SK-N-SH (cell line): ENCODE measurements around the gene FADD. TPM values are rescaled to one million over a fixed set of nuclear protein-coding genes. Genes with fewer than 3 reads are reported as not detected.

ENCODE experiments used
- CTCF ChIA-PET: fragments of 300-600, 350-600 bp; formaldehyde crosslinking; extraction: SDS; loops from one replicate; lab custom pipeline; 2021; lab: Yijun Ruan, JAX
- POLR2A ChIA-PET: fragments of 350-600 bp; sonication (Branson Sonifier 250); formaldehyde crosslinking; extraction: SDS; loops from one replicate; lab custom pipeline; 2020; ENCODE audit warnings: antibody characterized with exemption, inconsistent platforms; lab: Yijun Ruan, JAX
- DNase-seq: peaks from one replicate; pipeline ENCODE4 v3.0.0; 2012
- H2AFZ ChIP-seq: fragments of 200-600 bp; sonication (generic); 2 replicates; pipeline ENCODE4 v1.8.1; 2016; ENCODE audit warnings: antibody characterized with exemption, mild to moderate bottlenecking, low read depth
- H3F3A ChIP-seq: fragments of 200-600 bp; sonication (generic); replicated peaks from 2 replicates; pipeline ENCODE3; 2016; ENCODE audit warnings: antibody characterized with exemption, mild to moderate bottlenecking; ENCODE audit not compliant: insufficient read depth
- H3K27ac ChIP-seq, 2 experiments: fragments of 200-500 bp in 1 of 2; fragments of 200-600 bp in 1 of 2; sonication (Bioruptor generic) in 1 of 2; sonication (generic), shearing (Covaris generic) in 1 of 2; 2 replicates each; pipeline versions ENCODE4 v1.5.1 to v1.6.1; 2014 to 2016; ENCODE audit warnings: low read depth in 2 of 2, inconsistent platforms in 1 of 2, low read length in 1 of 2, mild to moderate bottlenecking in 1 of 2, mixed read lengths in 1 of 2
- H3K27me3 ChIP-seq: fragments of 200-600 bp; sonication (generic), shearing (Covaris generic); 2 replicates; pipeline ENCODE4 v1.6.1; 2016; ENCODE audit warnings: mixed run types; ENCODE audit not compliant: insufficient read depth
- H3K36me3 ChIP-seq, 2 experiments: fragments of 200-500 bp in 1 of 2; fragments of 200-600 bp in 1 of 2; sonication (Bioruptor generic) in 1 of 2; sonication (generic) in 1 of 2; replicated peaks in 1 of 2; 2 replicates each; pipeline versions ENCODE3 to v1.5.1; 2014 to 2016; ENCODE audit warnings: low read length in 1 of 2, mild to moderate bottlenecking in 1 of 2; ENCODE audit not compliant: insufficient read depth in 2 of 2, control insufficient read depth in 1 of 2
- H3K4me1 ChIP-seq, 2 experiments: fragments of 200-500 bp in 1 of 2; fragments of 200-600 bp in 1 of 2; sonication (Bioruptor generic) in 1 of 2; sonication (generic), shearing (Covaris generic) in 1 of 2; 2 replicates each; pipeline versions ENCODE4 v1.5.1 to v1.6.1; 2014 to 2016; ENCODE audit warnings: low read depth in 1 of 2, low read length in 1 of 2, mixed run types in 1 of 2; ENCODE audit not compliant: insufficient read depth in 2 of 2, control insufficient read depth in 1 of 2
- H3K4me2 ChIP-seq: fragments of 200-600 bp; sonication (generic), shearing (Covaris generic); 2 replicates; pipeline ENCODE4 v1.6.1; 2017; ENCODE audit warnings: mixed run types
- H3K4me3 ChIP-seq, 2 experiments: fragments of 200-500 bp in 1 of 2; fragments of 200-600 bp in 1 of 2; sonication (Bioruptor generic) in 1 of 2; sonication (generic), shearing (Covaris generic) in 1 of 2; 2 replicates each; pipeline versions ENCODE4 v1.5.1 to v1.8.1; 2014 to 2016; ENCODE audit warnings: low read depth in 2 of 2, inconsistent platforms in 1 of 2, low read length in 1 of 2, mild to moderate bottlenecking in 1 of 2, mixed read lengths in 1 of 2, moderate library complexity in 1 of 2
- H3K79me2 ChIP-seq: fragments of 200-600 bp; sonication (generic); 2 replicates; pipeline ENCODE4 v1.8.1; 2017; ENCODE audit warnings: mild to moderate bottlenecking; ENCODE audit not compliant: insufficient read depth
- H3K9ac ChIP-seq: fragments of 200-600 bp; sonication (generic); 2 replicates; pipeline ENCODE4 v1.6.1; 2017; ENCODE audit warnings: mixed run types
- H3K9me2 ChIP-seq: fragments of 200-600 bp; sonication (generic); 2 replicates; pipeline ENCODE4 v1.6.1; 2017; ENCODE audit warnings: mixed run types
- H3K9me3 ChIP-seq: fragments of 200-600 bp; sonication (generic); 2 replicates; pipeline ENCODE4 v1.6.1; 2017; ENCODE audit warnings: mixed run types, mild to moderate bottlenecking, moderate library complexity
- H4K20me1 ChIP-seq: fragments of 200-600 bp; sonication (generic); 2 replicates; pipeline ENCODE4 v1.6.1; 2017; ENCODE audit warnings: mild to moderate bottlenecking, mixed run types; ENCODE audit not compliant: insufficient read depth
- CHD2 ChIP-seq: fragments of 150-350 bp; IDR thresholded peaks from 2 replicates; pipeline ENCODE4 v1.6.1; 2018; ENCODE audit warnings: low read length; ENCODE audit not compliant: partially characterized antibody
- EZH2phosphoT487 ChIP-seq: fragments of 200-600 bp; sonication (generic); IDR thresholded peaks from 2 replicates; pipeline ENCODE4 v1.6.1; 2017; ENCODE audit warnings: low read depth, mixed run types, mild to moderate bottlenecking, antibody characterized with exemption, moderate library complexity, borderline replicate concordance
- FOXJ3 ChIP-seq: sonication (generic); formaldehyde crosslinking; IDR thresholded peaks from 2 replicates; pipeline ENCODE4 v1.5.1; 2020; ENCODE audit warnings: mild to moderate bottlenecking, missing genetic modification reagents
- FOXM1 ChIP-seq: IDR thresholded peaks from 2 replicates; pipeline ENCODE4 v1.4.0; 2012; ENCODE audit warnings: low read depth, mild to moderate bottlenecking
- JUND ChIP-seq: IDR thresholded peaks from 2 replicates; pipeline ENCODE4 v1.4.0; 2012
- MAX ChIP-seq: IDR thresholded peaks from 2 replicates; pipeline ENCODE4 v1.4.0; 2012; ENCODE audit warnings: low read depth
- MXI1 ChIP-seq: IDR thresholded peaks from 2 replicates; pipeline ENCODE4 v1.6.1; 2012; ENCODE audit warnings: mild to moderate bottlenecking, low read depth, low read length, improper control_type of control experiment
- REST ChIP-seq: IDR thresholded peaks from 2 replicates; pipeline ENCODE4 v1.6.1; 2012; ENCODE audit warnings: mild to moderate bottlenecking, low read depth, low read length, moderate library complexity
- RXRA ChIP-seq: IDR thresholded peaks from 2 replicates; pipeline ENCODE4 v1.4.0; 2012; ENCODE audit warnings: low read depth, mild to moderate bottlenecking, borderline replicate concordance
- SIN3A ChIP-seq: IDR thresholded peaks from 2 replicates; pipeline ENCODE4 v1.6.1; 2012; ENCODE audit warnings: low read depth, mild to moderate bottlenecking, low read length, moderate library complexity, borderline replicate concordance
- TAF1 ChIP-seq: IDR thresholded peaks from 2 replicates; pipeline ENCODE4 v1.6.1; 2012; ENCODE audit warnings: low read depth, mild to moderate bottlenecking, low read length, moderate library complexity, borderline replicate concordance
- TEAD4 ChIP-seq: IDR thresholded peaks from 2 replicates; pipeline ENCODE4 v1.4.0; 2012; ENCODE audit warnings: mild to moderate bottlenecking, borderline replicate concordance; ENCODE audit not compliant: insufficient read depth
- USF1 ChIP-seq: IDR thresholded peaks from 2 replicates; pipeline ENCODE4 v1.4.0; 2012; ENCODE audit warnings: low read depth, borderline replicate concordance
- YY1 ChIP-seq: IDR thresholded peaks from 2 replicates; pipeline ENCODE4 v1.4.0; 2012; ENCODE audit warnings: low read depth, mild to moderate bottlenecking
- ZBTB33 ChIP-seq: IDR thresholded peaks from 2 replicates; pipeline ENCODE4 v1.4.0; 2012; ENCODE audit warnings: low read depth, borderline replicate concordance
- WGBS: methylation state at CpG from one replicate; pipeline ENCODE4 v1.1.6; 2017; ENCODE audit warnings: low lambda C conversion rate; 5-methylcytosine and 5-hydroxymethylcytosine counted together
- polyA plus RNA-seq, 3 experiments: library from polyadenylated mRNA; depleted of rRNA; stranded (reverse); fragments of >200 nt; gene quantifications; 2 replicates each; pipeline ENCODE4 v1.2.3, GENCODE V29; 2012

The FADD gene
- polyA plus RNA-seq, 1 of the 3 experiments (the other 2 are of a cell fraction), result 23.8 TPM

- Histone ChIP-seq H3F3A (no peaks in the 10 kb centered on the region), H3K9ac (no peak overlapping the region), H3K4me1 (no peaks in the 10 kb centered on the region), H2AFZ (no peak overlapping the region), H3K9me2 (no peaks in the 10 kb centered on the region), H4K20me1 (no peaks in the 10 kb centered on the region), H3K4me2 (no peak overlapping the region), H3K9me3 (no peaks in the 10 kb centered on the region), H3K4me3 (no peak overlapping the region), H3K36me3 (no peaks in the 10 kb centered on the region), H3K79me2 (no peaks in the 10 kb centered on the region), H3K27ac (no peak overlapping the region), H3K27me3 (peaks cover 14% of the 10 kb centered on the region)
- CTCF ChIA-PET, result interaction anchor here (0.5 to 3.2 kb wide), 6 partner anchors 9 to 272 kb away, joined by 3 to 24 read pairs (median 4); no protein-coding TSS in a partner anchor
- POLR2A ChIA-PET, result no interaction called here
- no peak for DNase-seq
- 62% methylated on average over 10 of the region's 10 CpGs for WGBS
- TF ChIP-seq TEAD4 (no peak), USF1 (no peak), TAF1 (no peak), YY1 (no peak), REST (no peak), CHD2 (no peak), RXRA (no peak), ZBTB33 (no peak), EZH2phosphoT487 (no peak), JUND (no peak), SIN3A (no peak), MAX (no peak), FOXJ3 (no peak), MXI1 (no peak), FOXM1 (no peak)
Observed at GRCh38 chr11:70186936-70187335, 16.2 kb upstream of the FADD start.
